Chondrocyte (in vitro differentiated cells): ENCODE data around the gene SMAD3. TPM values are rescaled to one million over a fixed set of nuclear protein-coding genes. Genes with fewer than 3 reads are reported as not detected.
"Not testable (repeated sequence)": the region's sequence is repeated elsewhere in the genome, so short reads cannot be mapped to it uniquely, and the experiment has no call there.

ENCODE experiments used
- DNase-seq: peaks from one replicate; pipeline ENCODE4 v3.0.0; 2021; ENCODE audit warnings: mixed read lengths, low spot score
- H3K27ac Mint-ChIP-seq: one replicate; pipeline ENCODE4 v1.8.0; 2021; ENCODE audit warnings: mild to moderate bottlenecking, moderate library complexity, mixed read lengths; ENCODE audit not compliant: unreplicated experiment
- H3K27me3 Mint-ChIP-seq: 2 replicates; pipeline ENCODE4 v1.8.0; 2021; ENCODE audit warnings: low read depth, mixed read lengths
- H3K36me3 Mint-ChIP-seq: 2 replicates; pipeline ENCODE4 v1.8.0; 2021; ENCODE audit warnings: low read depth, mixed read lengths
- H3K4me1 Mint-ChIP-seq: 2 replicates; pipeline ENCODE4 v1.8.0; 2021; ENCODE audit warnings: low read depth, mild to moderate bottlenecking, mixed read lengths
- H3K4me3 Mint-ChIP-seq: one replicate; pipeline ENCODE4 v1.8.0; 2021; ENCODE audit warnings: mild to moderate bottlenecking, moderate library complexity, mixed read lengths; ENCODE audit not compliant: unreplicated experiment
- H3K9me3 Mint-ChIP-seq: 2 replicates; pipeline ENCODE4 v1.8.0; 2021; ENCODE audit warnings: low read depth, mixed read lengths
- CTCF ChIP-seq: fragments of 200-600 bp; sonication (generic); IDR thresholded peaks from 2 replicates; pipeline ENCODE4 v1.5.0; 2021; ENCODE audit warnings: antibody characterized with exemption, mild to moderate bottlenecking, moderate library complexity
- total RNA-seq: library from RNA; stranded (reverse); gene quantifications from 3 replicates; pipeline ENCODE4 v1.2.1, GENCODE V29; 2021

SMAD3 gene
- total RNA-seq, 1 donor from 2014 or later: 23.2 TPM

- Mint-ChIP-seq H3K4me1 (peaks cover 36% of the 10 kb centered on the region), H3K4me3 (no peak overlapping the region), H3K27ac (no peak overlapping the region), H3K9me3 (no peaks in the 10 kb centered on the region), H3K27me3 (no peaks in the 10 kb centered on the region), H3K36me3 (peaks cover 6% of the 10 kb centered on the region)
- no peak for DNase-seq
- TF ChIP-seq CTCF: no peak
Observed at GRCh38 chr15:67152429-67152828, 87.0 kb downstream of the SMAD3 start.

GRCh38 chr15:67153044-67153443 lies 87.6 kb downstream of the SMAD3 start:
- H3K9me3 Mint-ChIP-seq, H3K27ac Mint-ChIP-seq, H3K4me3 Mint-ChIP-seq, H3K36me3 Mint-ChIP-seq, DNase-seq, H3K27me3 Mint-ChIP-seq: not testable (repeated sequence)
- peaks cover 30% of the 10 kb centered on the region for H3K4me1 Mint-ChIP-seq

GRCh38 chr15:67154249-67154648 lies 88.8 kb downstream of the SMAD3 start:
- H3K4me1 Mint-ChIP-seq: peaks cover 18% of the 10 kb centered on the region
- peaks cover 7% of the 10 kb centered on the region for H3K36me3 Mint-ChIP-seq
- H3K27ac Mint-ChIP-seq: no peak overlapping the region
- H3K4me3 Mint-ChIP-seq: no peak overlapping the region
- no peak for DNase-seq
- no peaks in the 10 kb centered on the region for H3K9me3 Mint-ChIP-seq
- TF ChIP-seq CTCF: no peak
- no peaks in the 10 kb centered on the region for H3K27me3 Mint-ChIP-seq

- no peak overlapping the region for H3K4me3 Mint-ChIP-seq
- no peaks in the 10 kb centered on the region for H3K27me3 Mint-ChIP-seq
- no peaks in the 10 kb centered on the region for H3K4me1 Mint-ChIP-seq
- H3K9me3 Mint-ChIP-seq: no peaks in the 10 kb centered on the region
- no peak overlapping the region for H3K27ac Mint-ChIP-seq
- no peak for TF ChIP-seq CTCF
- H3K36me3 Mint-ChIP-seq: peaks cover 7% of the 10 kb centered on the region
- DNase-seq: no peak
Observed at GRCh38 chr15:67156426-67156825, 91.0 kb downstream of the SMAD3 start.

- no peak for TF ChIP-seq CTCF
- Mint-ChIP-seq H3K4me3 (no peak overlapping the region), H3K36me3 (peaks cover 7% of the 10 kb centered on the region), H3K27ac (no peak overlapping the region), H3K4me1 (no peaks in the 10 kb centered on the region), H3K27me3 (no peaks in the 10 kb centered on the region), H3K9me3 (no peaks in the 10 kb centered on the region)
- DNase-seq: no peak
Observed at GRCh38 chr15:67156834-67157233, 91.4 kb downstream of the SMAD3 start.

- Mint-ChIP-seq H3K27me3 (no peaks in the 10 kb centered on the region), H3K27ac (no peak overlapping the region), H3K4me1 (peaks cover 8% of the 10 kb centered on the region), H3K9me3 (no peaks in the 10 kb centered on the region), H3K36me3 (peaks cover 7% of the 10 kb centered on the region), H3K4me3 (no peak overlapping the region)
- DNase-seq: no peak
- no peak for TF ChIP-seq CTCF
Observed at GRCh38 chr15:67157521-67158252, 92.3 kb downstream of the SMAD3 start.
